Thyroid gland (tissue), 4 donors: ENCODE data around the gene UNG.
A peak's percentile ranks its signal among the peaks of the same experiment; 100 is the strongest.

Experiments used
- CTCF ChIP-seq, 6 experiments: fragments of 200-600 bp in 3 of 6; fragments of 450-650 bp in 3 of 6; sonication (generic) in 3 of 6; IDR thresholded peaks; one replicate each; pipeline ENCODE4 v1.5.1; 2016 to 2019; ENCODE audit warnings: antibody characterized with exemption in 6 of 6, mild to moderate bottlenecking in 2 of 6, inconsistent platforms in 1 of 6, moderate library complexity in 1 of 6
- POLR2A ChIP-seq, 2 donors: fragments of 450-650 bp; IDR thresholded peaks; one replicate each; pipeline ENCODE4 v1.6.1; 2017; ENCODE audit warnings: antibody characterized with exemption in 2 of 2, mild to moderate bottlenecking in 2 of 2, moderate library complexity in 1 of 2

GRCh38 chr12:109052414-109053323 lies 44.7 kb upstream of the UNG start, which contains the start of gene USP30:
- peak in 1 of 6 experiments; percentile 23 for TF ChIP-seq CTCF (IDR thresholded peaks at IDR 0.05)
- peak in 1 of 2 donors; percentile 41 for TF ChIP-seq POLR2A (IDR thresholded peaks at IDR 0.05)
